Panc1 (cell line): ENCODE measurements around the gene CTNND2. TPM values are rescaled to one million over a fixed set of nuclear protein-coding genes. Genes with fewer than 3 reads are reported as not detected.

Experiments
- ATAC-seq: fragments of 200-7000 bp; cut with Tn5 transposase; 2 replicates; pipeline ENCODE4 v1.9.1; 2020; ENCODE audit warnings: mild to moderate bottlenecking, moderate library complexity
- BruUV-seq: library from RNA; stranded (reverse); fragments of 400-500 nt; replicated peaks from 2 replicates; lab custom pipeline; 2021; lab: Mats Ljungman, UMichigan
- CTCF ChIA-PET: fragments of 300-600 bp; sonication (Branson Sonifier 250); formaldehyde crosslinking; loops from one replicate; lab custom pipeline; 2022; ENCODE audit warnings: antibody characterized with exemption; lab: Charles Lee
- POLR2A ChIA-PET: fragments of 300-600 bp; sonication (Branson Sonifier 250); formaldehyde crosslinking; loops from one replicate; lab custom pipeline; 2022; ENCODE audit warnings: antibody characterized with exemption; lab: Charles Lee
- DNase-seq: peaks from one replicate; pipeline ENCODE4 v3.0.0-alpha.2; 2010; ENCODE audit warnings: low read depth, low spot score
- H3K27ac ChIP-seq: 2 replicates; pipeline ENCODE4 v1.5.1; 2011; ENCODE audit warnings: mild to moderate bottlenecking, low read length, inconsistent platforms
- H3K27me3 ChIP-seq: fragments of 200-500 bp; sonication (Bioruptor generic); 2 replicates; pipeline ENCODE4 v1.6.0; 2014; ENCODE audit warnings: low read length, inconsistent platforms; ENCODE audit not compliant: control insufficient read depth, insufficient read depth
- H3K36me3 ChIP-seq: fragments of 200-500 bp; sonication (Bioruptor generic); 2 replicates; pipeline ENCODE4 v1.5.1; 2014; ENCODE audit warnings: inconsistent platforms, mild to moderate bottlenecking, low read length, moderate library complexity; ENCODE audit not compliant: control insufficient read depth, insufficient read depth
- H3K4me1 ChIP-seq: 2 replicates; pipeline ENCODE4 v1.5.1; 2011; ENCODE audit warnings: inconsistent platforms, mild to moderate bottlenecking, low read length, moderate library complexity; ENCODE audit not compliant: control insufficient read depth, insufficient read depth
- H3K4me3 ChIP-seq, 2 experiments: 2 replicates each; pipeline ENCODE4 v1.5.1; 2011 to 2012; ENCODE audit warnings: low read depth in 2 of 2, low read length in 2 of 2, mild to moderate bottlenecking in 2 of 2, inconsistent platforms in 1 of 2, moderate library complexity in 1 of 2
- H3K9me3 ChIP-seq: fragments of 200-500 bp; sonication (Bioruptor generic); 2 replicates; pipeline ENCODE4 v1.5.1; 2014; ENCODE audit warnings: low read depth, mild to moderate bottlenecking, inconsistent platforms, low read length, moderate library complexity; ENCODE audit not compliant: control insufficient read depth, insufficient read depth
- POLR2AphosphoS5 ChIP-seq: IDR thresholded peaks from 2 replicates; pipeline ENCODE4 v1.6.1; 2012; ENCODE audit warnings: mild to moderate bottlenecking, low read depth, low read length, moderate library complexity
- SIN3A ChIP-seq: IDR thresholded peaks from 2 replicates; pipeline ENCODE4 v1.6.1; 2012; ENCODE audit warnings: low read depth, mild to moderate bottlenecking, low read length, moderate library complexity, borderline replicate concordance; ENCODE audit not compliant: insufficient read depth
- TCF7L2 ChIP-seq: IDR thresholded peaks from 2 replicates; pipeline ENCODE4 v1.6.1; 2011; ENCODE audit warnings: mild to moderate bottlenecking, low read depth, low read length, inconsistent platforms
- in situ Hi-C: cut with HindIII; loops from 2 replicates; pipeline ENCODE4 v1.10.0; 2016; ENCODE audit warnings: low sequenced_read_pairs, low pct_unique_long_range_greater_than_20kb
- intact Hi-C: fragments of 100-400 bp; cut with micrococcal nuclease; formaldehyde crosslinking; loops from one replicate; pipeline ENCODE4 v1.10.0; 2022; ENCODE audit not compliant: unreplicated experiment
- total RNA-seq: library from RNA; stranded (reverse); gene quantifications from one replicate; pipeline ENCODE4 v1.2.1, GENCODE V29; 2021; ENCODE audit not compliant: unreplicated experiment
- TF ChIP-seq, protein P1 (sequence below): fragments of 450-650 bp; IDR thresholded peaks from 2 replicates; pipeline ENCODE4 v1.5.1; 2017; ENCODE audit warnings: mild to moderate bottlenecking
- TF ChIP-seq, protein P2 (sequence below), 2 experiments: IDR thresholded peaks; 2 replicates each; pipeline ENCODE4 v1.6.1; 2011 to 2012; ENCODE audit warnings: low read depth in 2 of 2, control low read depth in 1 of 2, low read length in 1 of 2, mild to moderate bottlenecking in 1 of 2, moderate library complexity in 1 of 2; ENCODE audit not compliant: insufficient read depth in 1 of 2

The CTNND2 gene
- total RNA-seq, 1 experiment from 2014 or later = 1.0 TPM

DNA sequence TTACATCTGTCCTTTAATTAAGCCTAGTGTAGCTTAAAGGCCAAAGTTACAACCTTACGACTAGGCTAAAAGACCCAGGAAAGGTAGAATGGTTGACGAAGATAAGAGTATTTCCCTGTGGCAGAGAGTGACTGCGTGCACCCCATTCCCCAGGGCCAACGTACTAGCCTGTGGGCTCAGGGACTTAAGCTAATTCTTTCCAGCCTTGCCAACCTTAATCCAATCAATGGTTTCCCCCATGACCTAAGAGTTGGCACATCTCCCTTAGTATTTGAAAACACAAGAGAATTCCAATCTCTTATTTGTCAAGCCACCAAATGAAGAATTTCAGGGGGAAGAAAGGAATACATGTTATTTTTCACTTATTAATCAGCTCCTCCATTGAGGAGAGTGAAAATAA is 16.0 kb downstream of the CTNND2 start:
- no peaks in the 10 kb centered on the region for H3K27me3 ChIP-seq
- H3K4me3 ChIP-seq = no peak overlapping the region
- TF ChIP-seq, protein P1, sequence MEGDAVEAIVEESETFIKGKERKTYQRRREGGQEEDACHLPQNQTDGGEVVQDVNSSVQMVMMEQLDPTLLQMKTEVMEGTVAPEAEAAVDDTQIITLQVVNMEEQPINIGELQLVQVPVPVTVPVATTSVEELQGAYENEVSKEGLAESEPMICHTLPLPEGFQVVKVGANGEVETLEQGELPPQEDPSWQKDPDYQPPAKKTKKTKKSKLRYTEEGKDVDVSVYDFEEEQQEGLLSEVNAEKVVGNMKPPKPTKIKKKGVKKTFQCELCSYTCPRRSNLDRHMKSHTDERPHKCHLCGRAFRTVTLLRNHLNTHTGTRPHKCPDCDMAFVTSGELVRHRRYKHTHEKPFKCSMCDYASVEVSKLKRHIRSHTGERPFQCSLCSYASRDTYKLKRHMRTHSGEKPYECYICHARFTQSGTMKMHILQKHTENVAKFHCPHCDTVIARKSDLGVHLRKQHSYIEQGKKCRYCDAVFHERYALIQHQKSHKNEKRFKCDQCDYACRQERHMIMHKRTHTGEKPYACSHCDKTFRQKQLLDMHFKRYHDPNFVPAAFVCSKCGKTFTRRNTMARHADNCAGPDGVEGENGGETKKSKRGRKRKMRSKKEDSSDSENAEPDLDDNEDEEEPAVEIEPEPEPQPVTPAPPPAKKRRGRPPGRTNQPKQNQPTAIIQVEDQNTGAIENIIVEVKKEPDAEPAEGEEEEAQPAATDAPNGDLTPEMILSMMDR = no peak
- no peaks in the 10 kb centered on the region for H3K4me1 ChIP-seq
- ATAC-seq (no peak), DNase-seq (no peak)
- no TSS peak for BruUV-seq
- no peaks in the 10 kb centered on the region for H3K36me3 ChIP-seq
- in situ Hi-C loops (no loop called here), intact Hi-C loops (no loop called here)
- ChIA-PET POLR2A (no interaction called here), CTCF (no interaction called here)
- H3K27ac ChIP-seq = no peak overlapping the region
- no peaks in the 10 kb centered on the region for H3K9me3 ChIP-seq

DNA sequence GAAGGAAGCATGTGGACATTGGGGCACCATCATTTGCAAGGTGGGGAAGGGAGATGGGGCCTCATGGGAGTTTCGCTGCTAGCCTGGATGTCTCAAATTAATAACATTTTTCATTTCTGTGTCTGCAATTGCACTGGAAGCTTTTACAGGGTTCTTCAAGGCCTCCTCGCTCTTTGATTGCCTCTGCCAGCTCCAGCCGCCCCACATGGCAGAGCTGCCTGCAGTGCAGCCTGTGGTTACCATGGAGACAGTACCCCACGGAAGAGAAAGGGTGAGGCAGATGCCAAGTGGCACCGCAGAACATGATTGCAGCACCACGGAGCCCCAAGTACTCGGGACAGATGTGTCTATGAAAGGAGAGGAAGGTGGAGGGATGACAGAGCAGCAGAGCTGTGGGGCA is 25.4 kb downstream of the CTNND2 start:
- CTCF ChIA-PET = no interaction called here
- H3K27me3 ChIP-seq = no peaks in the 10 kb centered on the region
- H3K27ac ChIP-seq = no peak overlapping the region
- in situ Hi-C loops = no loop called here
- DNase-seq = no peak
- ATAC-seq = no peak
- H3K4me3 ChIP-seq = no peak overlapping the region
- no peaks in the 10 kb centered on the region for H3K36me3 ChIP-seq
- BruUV-seq = no TSS peak
- no peaks in the 10 kb centered on the region for H3K9me3 ChIP-seq
- POLR2A ChIA-PET = no interaction called here
- TF ChIP-seq, protein P1 = no peak
- TF ChIP-seq, protein P2, sequence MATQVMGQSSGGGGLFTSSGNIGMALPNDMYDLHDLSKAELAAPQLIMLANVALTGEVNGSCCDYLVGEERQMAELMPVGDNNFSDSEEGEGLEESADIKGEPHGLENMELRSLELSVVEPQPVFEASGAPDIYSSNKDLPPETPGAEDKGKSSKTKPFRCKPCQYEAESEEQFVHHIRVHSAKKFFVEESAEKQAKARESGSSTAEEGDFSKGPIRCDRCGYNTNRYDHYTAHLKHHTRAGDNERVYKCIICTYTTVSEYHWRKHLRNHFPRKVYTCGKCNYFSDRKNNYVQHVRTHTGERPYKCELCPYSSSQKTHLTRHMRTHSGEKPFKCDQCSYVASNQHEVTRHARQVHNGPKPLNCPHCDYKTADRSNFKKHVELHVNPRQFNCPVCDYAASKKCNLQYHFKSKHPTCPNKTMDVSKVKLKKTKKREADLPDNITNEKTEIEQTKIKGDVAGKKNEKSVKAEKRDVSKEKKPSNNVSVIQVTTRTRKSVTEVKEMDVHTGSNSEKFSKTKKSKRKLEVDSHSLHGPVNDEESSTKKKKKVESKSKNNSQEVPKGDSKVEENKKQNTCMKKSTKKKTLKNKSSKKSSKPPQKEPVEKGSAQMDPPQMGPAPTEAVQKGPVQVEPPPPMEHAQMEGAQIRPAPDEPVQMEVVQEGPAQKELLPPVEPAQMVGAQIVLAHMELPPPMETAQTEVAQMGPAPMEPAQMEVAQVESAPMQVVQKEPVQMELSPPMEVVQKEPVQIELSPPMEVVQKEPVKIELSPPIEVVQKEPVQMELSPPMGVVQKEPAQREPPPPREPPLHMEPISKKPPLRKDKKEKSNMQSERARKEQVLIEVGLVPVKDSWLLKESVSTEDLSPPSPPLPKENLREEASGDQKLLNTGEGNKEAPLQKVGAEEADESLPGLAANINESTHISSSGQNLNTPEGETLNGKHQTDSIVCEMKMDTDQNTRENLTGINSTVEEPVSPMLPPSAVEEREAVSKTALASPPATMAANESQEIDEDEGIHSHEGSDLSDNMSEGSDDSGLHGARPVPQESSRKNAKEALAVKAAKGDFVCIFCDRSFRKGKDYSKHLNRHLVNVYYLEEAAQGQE (IDR thresholded peaks at IDR 0.05; ENCODE audit: insufficient read depth in 1 of 2, low read depth in 2 of 2, low read length in 1 of 2) = no peak
- TF ChIP-seq TCF7L2 (no peak), POLR2AphosphoS5 (no peak), SIN3A (no peak)
- no peaks in the 10 kb centered on the region for H3K4me1 ChIP-seq
- intact Hi-C loops = no loop called here

DNA sequence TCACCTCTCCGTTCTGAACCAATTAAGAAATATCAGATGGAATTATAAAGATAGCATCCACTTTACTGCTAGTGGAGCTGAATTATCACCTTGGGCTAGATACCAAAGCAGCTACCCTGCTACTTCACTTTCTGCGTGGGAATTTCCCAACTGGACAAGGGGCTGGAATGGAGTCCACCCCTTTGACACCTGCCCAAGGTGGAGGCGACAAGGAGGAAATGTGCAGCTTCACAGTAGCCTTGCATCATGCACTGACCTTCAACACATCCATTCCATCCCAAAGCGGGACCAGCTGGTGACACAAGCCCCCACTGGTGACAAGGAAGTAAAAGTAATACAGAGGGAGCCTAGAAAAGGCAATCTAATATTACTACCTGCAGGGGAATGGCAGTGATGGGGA is 30.7 kb downstream of the CTNND2 start:
- TF ChIP-seq, protein P2 (IDR thresholded peaks at IDR 0.05; ENCODE audit: insufficient read depth in 1 of 2, low read depth in 2 of 2, low read length in 1 of 2) = no peak
- TF ChIP-seq POLR2AphosphoS5 = no peak
- Histone ChIP-seq H3K4me3 (no peak overlapping the region), H3K9me3 (no peaks in the 10 kb centered on the region), H3K36me3 (no peaks in the 10 kb centered on the region), H3K27ac (no peak overlapping the region), H3K4me1 (no peaks in the 10 kb centered on the region), H3K27me3 (no peaks in the 10 kb centered on the region)
- POLR2A ChIA-PET = no interaction called here
- BruUV-seq = no TSS peak
- CTCF ChIA-PET = no interaction called here
- DNase-seq = no peak
- no peak for ATAC-seq
- in situ Hi-C loops (no loop called here), intact Hi-C loops (no loop called here)
